Activated CD4-positive, alpha-beta T cell treated with anti-CD3 and anti-CD28 coated beads for 36 hours (primary cell): ENCODE measurements around the gene CUL4B. TPM values are rescaled to one million over a fixed set of nuclear protein-coding genes. Genes with fewer than 3 reads are reported as not detected.
"Not testable (repeated sequence)": the region's sequence is repeated elsewhere in the genome, so short reads cannot be mapped to it uniquely, and the experiment has no call there.

Experiments
- ATAC-seq: fragments of 200-7000 bp; cut with Tn5 transposase; one replicate; pipeline ENCODE4 v1.10.0; 2021; ENCODE audit warnings: mild to moderate bottlenecking, moderate library complexity
- CTCF ChIA-PET: fragments of 350-600 bp; sonication (Branson Sonifier 250); formaldehyde crosslinking; loops from one replicate; lab custom pipeline; 2021; ENCODE audit warnings: antibody characterized with exemption; lab: Charles Lee
- POLR2A ChIA-PET: fragments of 350-600 bp; sonication (Branson Sonifier 250); formaldehyde crosslinking; loops from one replicate; lab custom pipeline; 2021; ENCODE audit warnings: antibody characterized with exemption, inconsistent platforms; lab: Charles Lee
- DNase-seq: peaks from one replicate; pipeline ENCODE4 v3.0.0-alpha.2; 2020
- H3K27ac Mint-ChIP-seq: one replicate; pipeline ENCODE4 v1.8.0; 2021; ENCODE audit warnings: mixed read lengths
- H3K27me3 Mint-ChIP-seq: one replicate; pipeline ENCODE4 v1.8.0; 2021; ENCODE audit warnings: mixed read lengths
- H3K36me3 Mint-ChIP-seq: one replicate; pipeline ENCODE4 v1.8.0; 2021; ENCODE audit warnings: low read depth, mixed read lengths
- H3K4me1 Mint-ChIP-seq: one replicate; pipeline ENCODE4 v1.8.0; 2021; ENCODE audit warnings: mixed read lengths
- H3K4me3 Mint-ChIP-seq: one replicate; pipeline ENCODE4 v1.8.0; 2021; ENCODE audit warnings: mild to moderate bottlenecking, moderate library complexity, mixed read lengths
- H3K9me3 Mint-ChIP-seq: one replicate; pipeline ENCODE4 v1.8.0; 2021; ENCODE audit warnings: low read depth, mixed read lengths
- intact Hi-C, 2 experiments: fragments of 100-400 bp; cut with DNase I in 1 of 2; cut with micrococcal nuclease in 1 of 2; formaldehyde crosslinking; loops; one replicate each; pipeline versions ENCODE4 v1.14.2 to v1.15.1; 2022 to 2024; cut with DNase I, micrococcal nuclease
- total RNA-seq, 2 experiments: library from RNA; stranded (reverse); gene quantifications; one replicate each; pipeline ENCODE4 v1.2.3, GENCODE V29; 2021

Gene CUL4B
- total RNA-seq, 2 experiments from 2014 or later: 49.2 to 49.6 TPM

DNA sequence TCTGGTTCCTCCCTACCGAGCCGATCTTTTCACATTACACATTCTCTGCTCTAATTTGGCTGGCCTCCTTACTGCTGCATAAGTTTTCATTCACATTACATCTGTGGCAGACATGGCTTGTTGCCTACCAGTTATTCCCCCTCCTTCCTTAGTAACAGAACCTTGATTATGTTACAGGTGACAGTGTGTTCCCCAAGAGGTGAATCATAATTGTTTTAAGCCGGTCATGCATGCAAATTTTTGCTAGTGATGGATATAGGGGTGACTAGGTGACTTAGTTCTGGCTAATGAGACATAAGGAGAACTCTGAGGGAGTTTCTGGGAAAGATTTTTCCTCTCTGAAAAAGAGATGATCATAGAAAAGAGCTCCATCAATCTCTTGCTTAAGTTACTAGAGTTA is 83.3 kb downstream of the CUL4B start:
- POLR2A ChIA-PET: interaction anchor here (0.8 kb wide), 1 partner anchor 9 kb away, joined by 3 read pairs; no protein-coding TSS in a partner anchor
- no peak for ATAC-seq
- no peak for DNase-seq
- intact Hi-C loops: loop anchor here in 1 of 2 experiments (5.0 kb wide), 1 partner anchor 95 kb away; no protein-coding TSS in a partner anchor
- no peak overlapping the region for H3K27ac Mint-ChIP-seq
- no peaks in the 10 kb centered on the region for H3K36me3 Mint-ChIP-seq
- H3K4me1 Mint-ChIP-seq: no peaks in the 10 kb centered on the region
- CTCF ChIA-PET: interaction anchor here (1.8 to 2.3 kb wide), 2 partner anchors 9 to 25 kb away, joined by 6 to 9 read pairs; no protein-coding TSS in a partner anchor
- H3K27me3 Mint-ChIP-seq: no peaks in the 10 kb centered on the region
- H3K9me3 Mint-ChIP-seq: no peaks in the 10 kb centered on the region
- H3K4me3 Mint-ChIP-seq: no peak overlapping the region

DNA sequence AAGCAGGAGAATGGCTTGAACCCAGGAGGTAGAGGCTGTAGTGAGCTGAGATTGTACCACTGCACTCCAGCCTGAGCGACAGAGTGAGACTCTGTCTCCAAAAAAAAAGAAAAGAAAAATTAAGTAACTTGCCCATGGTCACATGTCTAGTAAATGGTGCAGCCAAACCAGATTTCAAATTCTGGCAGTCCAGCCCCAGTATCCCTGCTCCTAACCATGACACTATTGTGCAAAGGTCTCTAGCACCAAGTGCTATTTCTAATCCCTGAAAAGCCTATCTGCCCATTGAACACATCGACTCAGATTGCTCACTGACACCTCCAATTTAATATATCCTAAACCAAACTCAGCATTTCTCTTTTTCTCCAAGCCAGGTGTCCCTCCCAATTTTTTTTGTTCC is 84.0 kb downstream of the CUL4B start:
- Mint-ChIP-seq H3K27ac (no peak overlapping the region), H3K36me3 (no peaks in the 10 kb centered on the region), H3K4me3 (no peak overlapping the region), H3K27me3 (no peaks in the 10 kb centered on the region), H3K9me3 (no peaks in the 10 kb centered on the region), H3K4me1 (no peaks in the 10 kb centered on the region)
- ChIA-PET CTCF (interaction anchor here (0.6 to 2.3 kb wide), 3 partner anchors 10 to 222 kb away, joined by 3 to 9 read pairs (median 6); no protein-coding TSS in a partner anchor), POLR2A (no interaction called here)
- no peak for ATAC-seq
- intact Hi-C loops: loop anchor here in 1 of 2 experiments (5.0 kb wide), 1 partner anchor 94 kb away; no protein-coding TSS in a partner anchor
- DNase-seq: no peak

DNA sequence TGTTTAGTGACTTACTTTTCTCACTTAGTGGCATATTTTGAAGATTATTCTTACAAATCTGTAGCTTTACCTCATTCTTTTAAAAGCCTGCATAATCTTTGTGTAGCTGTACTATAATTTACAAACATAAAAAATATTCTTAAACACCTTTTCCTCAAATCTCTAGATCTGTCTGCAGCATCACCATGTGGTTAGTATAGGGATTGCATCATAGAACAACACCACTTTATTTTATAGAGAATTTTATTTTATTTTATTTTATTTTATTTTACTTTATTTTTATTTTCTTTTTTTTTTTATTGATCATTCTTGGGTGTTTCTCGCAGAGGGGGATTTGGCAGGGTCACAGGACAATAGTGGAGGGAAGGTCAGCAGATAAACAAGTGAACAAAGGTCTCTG is 85.3 kb downstream of the CUL4B start:
- H3K27ac Mint-ChIP-seq, ATAC-seq, H3K4me3 Mint-ChIP-seq, H3K9me3 Mint-ChIP-seq, POLR2A ChIA-PET, H3K27me3 Mint-ChIP-seq, DNase-seq, H3K4me1 Mint-ChIP-seq, H3K36me3 Mint-ChIP-seq: not testable (repeated sequence)
- intact Hi-C loops: loop anchor here (1.0 to 5.0 kb wide), 3 partner anchors 93 to 156 kb away; no protein-coding TSS in a partner anchor
- CTCF ChIA-PET: interaction anchor here (0.6 to 1.0 kb wide), 7 partner anchors 10 to 743 kb away, joined by 3 read pairs; no protein-coding TSS in a partner anchor

Other genes starting within 250 kb of the CUL4B start
- not detected for gene TMEM255A, start 249.5 kb downstream of the CUL4B start, total RNA-seq
- not detected for gene ATP1B4, start 198.9 kb downstream of the CUL4B start, total RNA-seq
- gene LAMP2, start 91.7 kb downstream of the CUL4B start, total RNA-seq: 10 to 100 TPM; 30.4 to 34.5 TPM
- gene MCTS1, start 43.1 kb upstream of the CUL4B start, total RNA-seq: 10 to 100 TPM; 47.8 to 73.3 TPM
- gene C1GALT1C1, start 69.1 kb upstream of the CUL4B start, total RNA-seq: 10 to 100 TPM; 15.1 to 18.2 TPM